AG08395 (cell line): Measurements from ENCODE around the gene CEP41.
A peak's percentile ranks its signal among the peaks of the same experiment; 100 is the strongest.
"Not testable (repeated sequence)": the region's sequence is repeated elsewhere in the genome, so short reads cannot be mapped to it uniquely, and the experiment has no call there.

Experiments
- DNase-seq: peaks from one replicate; pipeline ENCODE4 v3.0.0; 2012; ENCODE audit warnings: mixed read lengths, low spot score

CEP41 gene

DNA sequence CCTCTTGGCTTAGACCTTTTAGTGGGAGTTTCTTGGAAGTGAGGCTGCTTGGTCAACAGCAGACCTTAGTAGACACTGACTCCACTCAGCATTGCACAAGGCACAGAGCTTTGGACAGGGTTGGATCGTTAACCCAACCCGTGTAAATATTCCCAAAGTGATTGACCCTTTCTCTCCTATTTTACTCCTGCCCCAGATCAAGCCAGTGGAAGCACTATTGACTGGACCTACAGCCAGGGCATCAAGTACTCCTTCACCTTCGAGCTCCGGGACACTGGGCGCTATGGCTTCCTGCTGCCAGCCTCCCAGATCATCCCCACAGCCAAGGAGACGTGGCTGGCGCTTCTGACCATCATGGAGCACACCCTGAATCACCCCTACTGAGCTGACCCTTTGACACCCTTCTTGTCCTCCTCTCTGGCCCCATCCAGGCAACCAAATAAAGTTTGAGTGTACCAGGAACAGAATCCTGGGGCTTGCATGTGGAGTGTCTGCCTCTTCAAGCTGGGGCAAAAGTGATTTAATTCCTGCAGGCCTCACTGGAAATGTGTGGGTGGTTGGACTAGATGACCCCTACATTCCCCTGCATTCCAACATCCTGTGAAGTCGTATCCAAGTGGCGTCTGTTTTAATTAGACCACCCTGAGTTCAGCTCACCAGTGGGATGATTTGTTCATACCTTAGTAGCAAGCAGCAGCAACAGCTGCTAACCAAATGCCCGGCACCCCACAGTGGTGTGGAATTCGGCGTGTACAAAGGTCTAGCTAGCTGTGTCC is 53.0 kb downstream of the CEP41 start:
- no peak for DNase-seq

DNA sequence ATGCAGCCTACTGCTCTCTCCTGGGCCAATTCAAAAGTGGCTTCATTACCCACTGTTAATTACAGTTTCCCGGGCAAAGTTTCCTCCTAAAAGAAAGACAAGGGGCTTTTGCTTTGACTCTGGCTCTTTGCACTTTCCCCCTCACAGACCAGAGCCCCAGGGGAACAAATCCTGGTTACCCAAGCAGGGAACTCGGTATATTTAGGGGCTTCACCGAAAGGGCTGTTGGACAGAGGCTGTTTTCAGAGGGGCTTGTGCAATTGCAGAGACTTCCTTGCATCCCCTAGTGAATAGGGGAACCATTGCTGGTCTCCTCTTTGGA is 53.5 kb downstream of the CEP41 start:
- no peak for DNase-seq

DNA sequence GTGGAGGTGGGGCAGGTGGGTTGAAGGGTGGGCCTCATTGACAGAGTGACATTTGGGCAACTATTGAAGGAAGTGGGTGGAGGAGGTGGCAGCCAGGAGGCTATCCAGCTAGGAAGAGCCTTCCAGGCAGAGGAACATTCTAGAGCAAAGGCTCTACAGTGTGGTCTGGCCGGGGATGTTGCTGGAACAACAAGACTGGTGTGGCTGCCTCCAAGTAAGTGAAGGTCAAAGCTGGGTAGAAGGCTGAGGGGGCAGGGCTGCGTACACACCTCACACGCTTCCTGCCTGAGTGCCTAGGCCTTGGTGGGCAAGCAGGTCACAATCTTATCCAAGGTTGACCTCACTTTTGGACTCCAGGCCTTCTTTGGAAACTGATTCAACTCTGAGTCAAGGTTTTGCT is 53.9 kb downstream of the CEP41 start:
- no peak for DNase-seq

DNA sequence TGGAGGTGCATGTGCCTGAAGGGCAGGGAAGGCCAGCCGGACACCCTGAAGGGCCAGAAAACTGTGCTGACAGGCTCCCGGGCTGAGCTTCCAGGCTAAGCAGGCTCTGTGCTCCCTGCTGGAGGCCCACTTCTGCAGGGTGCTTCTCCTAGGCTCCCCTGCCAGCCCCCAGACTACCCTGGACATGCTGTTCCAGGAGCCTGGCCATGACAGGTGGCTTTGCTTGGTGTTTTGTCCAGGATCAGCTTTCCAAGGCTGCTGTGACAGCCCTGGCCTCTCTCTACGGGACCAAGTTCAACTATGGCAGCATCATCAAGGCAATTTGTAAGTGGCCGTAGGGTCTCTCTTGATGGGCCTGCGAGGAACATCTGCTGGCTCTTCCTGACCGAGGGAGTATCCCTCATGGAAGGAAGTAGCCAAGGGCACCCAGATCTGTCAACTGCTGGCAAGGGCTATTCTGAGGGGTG is 55.2 kb downstream of the CEP41 start:
- no peak for DNase-seq

DNA sequence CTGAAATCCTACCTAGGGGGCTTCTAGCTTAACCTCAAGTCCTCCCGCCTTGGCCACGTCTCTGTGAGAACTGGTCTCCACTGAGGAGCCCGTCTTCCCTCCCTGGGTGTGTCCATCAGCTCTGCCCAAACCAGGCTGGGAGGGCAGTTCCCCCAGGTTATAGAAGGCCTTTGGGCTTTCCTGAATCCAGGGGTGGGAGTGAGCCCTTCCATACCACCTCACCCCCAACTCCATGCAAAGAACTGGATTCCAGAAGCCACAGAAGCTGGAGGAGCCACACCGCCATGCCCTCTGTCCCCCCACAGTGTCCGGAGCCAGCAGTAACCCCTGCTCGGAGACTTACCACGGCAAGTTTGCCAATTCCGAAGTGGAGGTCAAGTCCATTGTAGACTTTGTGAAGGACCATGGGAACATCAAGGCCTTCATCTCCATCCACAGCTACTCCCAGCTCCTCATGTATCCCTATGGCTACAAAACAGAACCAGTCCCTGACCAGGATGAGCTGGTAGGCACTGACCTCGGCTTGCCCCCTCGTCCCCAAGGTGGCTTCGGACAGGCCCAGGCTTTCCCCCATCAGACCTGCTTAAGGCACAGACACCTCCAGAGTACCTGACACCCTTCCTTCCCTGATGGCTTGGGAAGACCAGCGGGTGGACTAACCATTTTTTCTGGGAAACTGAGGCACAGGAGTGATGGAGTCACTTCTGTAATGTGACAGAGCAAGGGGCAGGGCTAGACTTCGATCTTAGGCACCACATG is 55.8 kb downstream of the CEP41 start:
- no peak for DNase-seq

DNA sequence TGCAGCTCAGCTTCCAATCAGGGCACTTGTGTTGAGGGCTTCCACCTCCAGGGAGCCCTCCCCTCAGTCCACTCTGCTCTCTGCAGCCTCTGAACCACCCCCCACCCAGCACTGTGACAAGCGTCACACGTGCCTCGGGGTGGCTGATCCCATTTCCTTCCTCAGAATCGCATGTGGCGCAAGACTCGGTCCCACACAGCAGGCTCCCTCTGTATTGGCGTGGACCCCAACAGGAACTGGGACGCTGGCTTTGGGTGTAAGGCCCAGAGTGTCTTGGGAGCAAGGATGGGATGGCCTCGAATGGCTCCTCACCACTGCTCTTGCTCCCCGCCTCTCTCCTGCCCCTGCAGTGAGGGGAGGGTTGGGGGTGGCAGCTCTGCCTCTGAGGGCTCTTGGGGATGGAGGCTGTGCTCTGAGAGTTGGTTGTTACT is 56.4 kb downstream of the CEP41 start:
- no peak for DNase-seq

DNA sequence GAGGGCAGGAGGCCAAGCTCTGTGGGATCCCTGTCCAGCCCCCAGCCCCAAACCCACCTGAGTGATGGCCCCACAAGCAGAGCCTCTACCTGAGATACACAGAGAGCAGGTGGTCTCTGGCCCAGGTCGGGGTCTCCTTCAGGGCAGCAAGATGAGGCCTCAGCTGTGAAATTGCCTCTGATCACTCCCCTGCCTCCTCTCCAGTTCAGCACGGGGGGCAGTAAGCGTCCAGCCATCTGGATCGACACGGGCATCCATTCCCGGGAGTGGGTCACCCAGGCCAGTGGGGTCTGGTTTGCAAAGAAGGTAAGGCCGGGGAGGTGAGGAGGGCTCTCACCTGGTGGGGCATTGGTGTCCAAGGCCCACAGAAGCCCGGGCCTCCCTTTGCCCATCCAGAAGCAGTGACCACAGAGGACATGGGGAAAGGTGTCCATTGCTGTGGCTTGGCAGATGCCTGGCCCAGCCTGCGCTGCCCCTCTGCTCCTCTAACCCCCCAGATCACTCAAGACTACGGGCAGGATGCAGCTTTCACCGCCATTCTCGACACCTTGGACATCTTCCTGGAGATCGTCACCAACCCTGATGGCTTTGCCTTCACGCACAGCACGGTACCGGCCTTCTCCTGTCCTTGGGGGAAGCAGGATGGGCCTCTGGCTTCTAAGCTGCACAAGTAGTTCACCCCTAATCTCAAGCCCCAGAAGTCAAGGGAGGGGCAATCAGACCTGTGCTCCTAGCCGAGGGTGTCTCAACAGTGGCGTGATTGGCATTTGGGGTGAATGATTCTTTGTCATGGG is 57.4 kb downstream of the CEP41 start:
- DNase-seq = no peak

DNA sequence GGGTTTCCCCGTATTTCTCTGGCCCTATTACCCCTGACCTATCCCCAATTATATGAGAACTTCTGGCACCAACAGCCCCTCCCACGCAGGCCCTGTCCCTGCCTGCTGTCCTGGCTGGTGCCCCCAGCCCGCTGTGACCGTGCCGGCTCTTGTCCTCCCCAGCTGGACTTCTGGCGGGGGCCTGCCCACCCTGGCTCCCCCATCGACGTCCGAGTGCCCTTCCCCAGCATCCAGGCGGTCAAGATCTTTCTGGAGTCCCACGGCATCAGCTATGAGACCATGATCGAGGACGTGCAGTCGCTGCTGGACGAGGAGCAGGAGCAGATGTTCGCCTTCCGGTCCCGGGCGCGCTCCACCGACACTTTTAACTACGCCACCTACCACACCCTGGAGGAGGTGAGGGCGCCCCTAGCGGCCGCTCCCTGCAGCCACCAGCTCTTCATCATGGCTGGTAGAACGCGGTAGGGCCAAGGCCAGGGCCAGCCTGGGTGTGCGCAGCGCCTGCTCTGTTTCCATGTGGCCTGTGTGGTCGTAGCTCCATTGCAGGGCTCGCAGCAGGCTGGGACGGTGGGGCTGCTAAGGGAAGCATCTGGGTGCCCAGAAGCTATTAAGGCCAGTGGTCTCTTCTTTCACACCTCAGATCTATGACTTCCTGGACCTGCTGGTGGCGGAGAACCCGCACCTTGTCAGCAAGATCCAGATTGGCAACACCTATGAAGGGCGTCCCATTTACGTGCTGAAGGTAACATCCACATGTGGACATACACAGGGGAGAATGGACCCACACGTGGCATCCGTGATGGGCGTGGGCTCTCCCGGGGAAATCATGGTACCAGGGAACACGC is 59.1 kb downstream of the CEP41 start:
- DNase-seq = no peak

DNA sequence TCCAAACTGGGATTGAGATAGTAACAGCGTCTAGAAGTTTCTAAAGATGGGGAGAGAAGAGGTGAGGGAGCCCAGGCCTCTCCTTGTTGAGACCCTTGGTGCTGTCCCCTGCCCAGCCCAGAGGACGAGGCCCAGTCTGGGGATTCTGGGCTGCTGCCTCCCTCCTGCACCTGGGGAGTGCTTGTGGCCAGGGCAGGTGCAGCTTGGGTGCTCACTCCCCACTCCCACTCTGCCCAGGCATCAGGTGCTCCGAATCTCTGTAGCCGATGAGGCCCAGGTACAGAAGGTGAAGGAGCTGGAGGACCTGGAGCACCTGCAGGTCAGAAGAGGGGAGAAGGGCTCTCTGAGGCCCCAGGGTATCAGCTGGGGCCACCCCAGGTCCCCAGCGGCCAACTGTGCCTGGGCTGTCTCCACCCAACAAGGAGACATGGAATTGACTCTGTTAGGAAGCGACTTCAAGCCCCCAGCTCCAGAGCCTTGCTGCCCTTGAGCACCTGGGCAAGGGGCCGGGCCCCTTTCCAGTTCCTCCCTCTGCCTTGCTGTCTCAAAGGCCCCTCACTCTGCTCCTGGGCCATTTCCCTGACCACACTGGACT is 59.9 kb downstream of the CEP41 start:
- no peak for DNase-seq

DNA sequence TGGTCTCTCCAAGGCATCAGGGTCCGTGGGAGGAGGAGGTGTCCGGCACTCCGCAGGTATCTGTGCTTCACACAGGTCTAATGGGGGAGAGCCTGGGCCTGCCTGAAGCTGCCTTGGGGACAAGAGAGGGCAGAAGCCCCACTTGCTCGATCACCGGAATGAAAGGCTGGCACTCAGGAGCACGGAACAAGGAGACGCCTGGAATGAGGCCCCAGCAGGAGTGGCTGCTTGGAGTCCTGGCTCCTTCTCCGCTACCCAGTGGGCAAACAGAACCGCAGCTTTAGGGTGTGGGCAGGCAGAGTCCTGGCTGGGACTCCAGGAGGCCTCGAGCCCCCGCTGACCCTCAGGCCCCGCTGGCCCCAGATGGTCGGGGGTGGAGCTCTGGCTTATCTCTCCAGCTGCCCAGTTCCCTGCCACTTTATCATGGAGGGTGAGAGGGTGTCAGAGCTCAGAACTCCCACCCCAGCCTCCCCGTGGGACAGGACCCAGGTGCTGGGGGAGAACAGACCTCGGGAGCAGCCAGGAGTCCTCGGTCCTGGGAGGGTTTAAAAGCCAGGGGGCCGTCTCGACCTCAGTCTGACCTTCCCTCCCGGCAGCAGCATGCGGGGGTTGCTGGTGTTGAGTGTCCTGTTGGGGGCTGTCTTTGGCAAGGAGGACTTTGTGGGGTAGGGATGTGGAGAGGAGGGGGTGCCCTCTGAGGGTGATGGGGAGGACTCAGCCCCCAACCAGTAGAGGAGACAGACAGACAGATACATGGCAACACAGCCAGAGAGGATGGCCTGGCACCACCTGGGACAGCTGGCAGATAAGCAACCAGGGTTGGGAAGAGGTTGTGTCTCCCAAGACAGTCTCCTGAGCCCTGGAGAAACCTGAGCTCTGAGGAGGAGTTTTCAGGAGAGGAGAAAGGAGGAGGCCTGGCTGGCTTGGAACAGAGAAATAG is 60.6 kb downstream of the CEP41 start, which contains the start of gene CPA1:
Gene CPA1 (plus strand): TSS at position 574 of the 940 bp plus-strand sequence. CDS start 27 bp downstream, at position 601.
- no peak for DNase-seq

DNA sequence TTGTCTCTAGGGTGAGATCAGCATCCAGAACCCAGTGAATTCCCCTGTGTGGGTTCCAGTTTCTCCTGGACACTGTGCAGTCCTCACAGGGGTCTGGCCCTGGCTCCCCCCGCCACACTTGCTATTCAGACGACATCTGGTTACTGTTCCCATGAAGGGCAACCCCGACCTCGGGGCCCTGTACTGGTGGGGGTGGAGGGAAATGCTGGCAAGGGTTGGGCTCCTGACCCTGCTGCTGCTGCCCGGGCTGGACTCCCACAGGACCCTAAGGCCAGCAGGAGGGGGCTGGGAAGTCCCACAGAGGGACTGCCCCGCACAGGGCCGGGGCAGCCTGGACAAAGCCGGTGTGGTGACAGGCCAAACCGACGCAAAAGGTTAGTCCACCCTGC is 61.3 kb downstream of the CEP41 start:
- DNase-seq = no peak

DNA sequence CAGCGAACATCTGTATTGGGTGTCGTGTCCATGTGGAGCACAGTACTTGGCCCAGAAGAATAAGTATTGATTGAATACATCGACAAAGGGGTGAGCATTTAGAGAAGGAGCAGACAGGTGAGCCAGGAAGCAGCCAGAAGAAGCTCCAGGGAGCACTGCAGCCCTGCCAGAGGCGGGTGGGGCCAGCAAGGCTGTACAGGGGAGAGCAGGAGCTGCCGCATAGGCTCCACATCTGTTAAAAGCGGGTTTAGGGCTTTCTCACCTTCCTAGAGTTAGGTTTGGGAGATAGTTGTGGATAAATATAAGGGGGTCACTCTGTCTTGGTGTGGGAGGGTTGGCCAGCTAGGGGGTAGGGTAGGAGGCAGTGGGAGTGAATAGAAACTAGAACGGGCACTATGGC is 61.8 kb downstream of the CEP41 start:
- no peak for DNase-seq

DNA sequence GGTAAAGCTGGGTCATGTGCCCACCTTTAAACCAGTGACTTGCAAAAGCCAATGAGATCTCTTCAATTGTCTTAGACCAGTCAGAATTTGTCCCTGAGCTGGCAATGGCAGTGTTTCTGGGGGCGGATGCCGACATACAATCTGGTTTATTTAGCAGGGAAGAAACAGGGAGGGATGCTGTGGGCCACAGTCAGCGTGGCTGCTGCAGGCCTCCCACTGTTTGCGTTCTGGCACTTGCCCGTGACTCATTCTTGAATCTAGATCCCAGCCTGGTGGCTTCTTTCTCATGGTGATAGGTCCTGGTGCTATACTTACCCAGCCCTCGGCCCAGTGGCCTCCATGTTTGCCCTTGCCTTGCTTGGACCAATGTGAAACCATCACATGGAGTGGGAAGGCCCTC is 63.6 kb downstream of the CEP41 start:
- DNase-seq = no peak

DNA sequence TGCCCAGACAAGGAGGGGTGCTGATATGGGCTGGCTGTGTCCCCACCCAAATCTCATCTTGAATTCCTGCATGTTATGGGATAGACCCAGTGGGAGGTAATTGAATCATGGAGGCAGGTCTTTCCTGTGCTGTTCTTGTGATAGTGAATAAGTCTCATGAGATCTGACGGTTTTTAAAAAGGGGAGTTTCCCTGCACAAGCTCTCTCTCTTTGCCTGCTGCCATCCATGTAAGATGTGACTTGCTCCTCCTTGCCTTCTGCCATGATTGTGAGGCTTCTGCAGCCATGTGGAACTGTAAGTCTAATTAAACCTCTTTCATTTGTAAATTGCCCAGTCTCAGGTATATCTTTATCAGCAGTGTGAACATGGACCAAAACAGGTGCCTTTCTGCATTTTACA is 64.4 kb downstream of the CEP41 start:
- not testable (repeated sequence) for DNase-seq

DNA sequence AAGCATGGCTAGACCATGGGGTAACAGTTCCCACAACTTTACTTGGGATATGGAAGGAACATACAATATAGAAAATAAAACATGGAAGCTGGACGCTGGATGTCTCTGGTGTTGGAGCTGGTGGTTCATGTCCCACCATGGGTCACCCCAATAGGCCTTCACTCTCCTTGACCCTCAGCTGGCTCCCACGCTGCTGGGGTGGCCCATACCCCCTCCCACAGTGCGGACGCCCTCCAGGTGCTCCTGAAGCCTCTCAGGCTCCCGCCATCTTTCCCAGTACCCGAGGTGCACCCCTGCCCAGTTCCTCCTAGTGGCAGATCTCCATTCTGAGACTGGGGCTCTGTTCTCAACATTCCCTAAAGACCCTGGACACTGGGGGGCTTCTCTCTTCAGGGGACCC is 66.3 kb downstream of the CEP41 start:
- DNase-seq = no peak

DNA sequence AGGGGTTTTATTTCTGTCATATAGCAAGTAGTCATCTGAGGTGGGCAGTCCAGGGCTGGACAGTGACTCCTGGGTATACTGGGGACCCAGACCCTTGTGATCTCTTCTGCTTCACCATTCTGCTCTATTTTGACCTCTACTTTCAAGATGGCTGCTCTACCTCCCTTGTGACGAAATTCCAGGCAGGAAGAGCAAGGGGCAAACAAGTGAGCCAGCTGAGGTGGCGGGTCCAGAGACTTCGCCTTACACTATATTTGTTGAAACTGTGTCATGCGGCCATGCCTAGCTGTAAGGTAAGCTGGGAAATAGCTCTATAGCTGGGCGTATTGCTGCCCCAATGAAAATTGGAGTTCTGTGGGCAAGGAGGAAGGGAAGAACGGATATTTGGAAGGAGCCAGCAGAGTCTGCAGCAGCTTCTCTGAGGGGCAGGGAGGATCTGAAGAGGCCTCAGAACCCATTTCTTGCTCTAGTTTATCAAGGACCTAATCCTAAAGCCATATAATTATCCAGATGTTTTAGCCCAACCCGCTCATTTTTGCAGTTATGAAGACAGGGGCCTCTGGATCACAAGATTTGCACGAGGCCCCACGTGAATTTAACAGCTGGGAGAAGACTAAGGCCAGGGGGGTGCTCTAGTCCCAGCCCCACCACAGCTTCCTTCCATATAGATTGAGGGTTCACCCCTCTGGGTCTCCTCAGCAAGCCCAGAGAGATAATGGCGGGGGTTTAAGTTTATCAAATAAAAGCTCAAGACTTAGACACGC is 68.2 kb downstream of the CEP41 start:
- no peak for DNase-seq

DNA sequence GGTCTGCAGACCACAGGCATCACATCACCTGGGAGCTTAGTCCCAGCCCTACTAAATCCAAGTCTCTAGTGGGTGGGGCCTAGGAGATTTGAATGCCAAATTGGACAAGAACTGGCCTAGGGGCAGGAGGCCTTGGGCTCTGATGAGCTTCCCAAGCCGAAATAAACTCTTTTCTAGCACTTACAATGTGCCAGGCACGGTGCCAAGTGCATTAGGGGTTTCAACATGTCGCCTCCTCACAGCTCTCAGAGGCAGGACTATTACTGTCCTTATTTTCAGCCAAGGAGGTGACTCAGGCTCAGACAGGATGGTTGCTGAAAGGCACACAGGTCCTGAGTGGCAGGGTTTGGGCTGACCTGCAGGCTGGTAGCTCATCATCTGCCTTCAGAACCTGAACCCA is 69.8 kb downstream of the CEP41 start:
- DNase-seq = peak; percentile 30

DNA sequence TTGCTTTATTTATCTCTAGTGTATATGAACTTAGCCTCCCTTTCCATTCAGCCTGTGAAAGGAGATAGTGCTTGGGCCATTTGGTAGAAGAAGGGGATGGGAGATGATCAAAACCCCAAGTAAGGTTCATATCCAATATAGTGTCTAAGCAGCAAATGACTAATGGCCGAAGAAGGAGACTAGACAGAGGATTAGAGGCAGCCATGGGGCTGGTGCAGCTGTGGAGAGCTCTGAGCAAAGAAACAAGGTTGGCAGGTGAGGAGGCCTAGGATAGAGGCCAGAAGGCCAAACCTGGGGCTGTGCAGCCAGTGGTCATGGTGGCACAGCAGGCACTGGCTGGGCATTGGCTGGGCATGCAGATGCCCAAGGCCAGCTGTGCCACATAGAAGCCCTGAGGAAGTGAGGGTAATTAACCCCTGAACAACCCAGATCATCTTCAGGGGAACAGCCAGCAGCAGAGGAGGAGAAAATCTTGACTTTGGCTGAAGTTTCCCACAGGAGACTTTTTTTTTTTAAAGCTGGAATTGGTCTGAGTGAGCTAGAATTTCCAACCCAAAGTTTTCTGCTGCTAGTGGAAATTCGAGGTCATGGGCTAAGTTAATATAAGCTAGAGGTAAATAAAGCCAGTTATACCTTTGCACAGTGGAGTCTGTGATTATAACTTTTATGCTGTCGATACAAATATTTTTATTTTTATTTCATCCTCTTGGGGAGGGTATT is 70.8 kb downstream of the CEP41 start:
- DNase-seq = no peak
